SIG-M5 treated with dmso at 0.1 percent for 504 hours (cell line): ENCODE measurements around the gene ARHGAP26.

Source experiments
- DNase-seq: peaks from one replicate; lab custom pipeline; 2025; ENCODE audit not compliant: unreplicated experiment; lab: John Stamatoyannopoulos, UW

The ARHGAP26 gene

GRCh38 chr5:143129910-143130612 lies 359.9 kb downstream of the ARHGAP26 start:
- DNase-seq: no peak

GRCh38 chr5:143130613-143131305 lies 360.6 kb downstream of the ARHGAP26 start:
- no peak for DNase-seq

- DNase-seq: no peak
Observed at GRCh38 chr5:143131972-143132371, 361.8 kb downstream of the ARHGAP26 start.

- no peak for DNase-seq
Observed at GRCh38 chr5:143132739-143133138, 362.6 kb downstream of the ARHGAP26 start.

- DNase-seq: no peak
Observed at GRCh38 chr5:143133721-143134120, 363.5 kb downstream of the ARHGAP26 start.

GRCh38 chr5:143134269-143134668 lies 364.1 kb downstream of the ARHGAP26 start:
- DNase-seq: no peak

GRCh38 chr5:143134900-143135299 lies 364.7 kb downstream of the ARHGAP26 start:
- no peak for DNase-seq

- DNase-seq: no peak
Observed at GRCh38 chr5:143135832-143136551, 365.8 kb downstream of the ARHGAP26 start.

- no peak for DNase-seq
Observed at GRCh38 chr5:143138839-143139238, 368.7 kb downstream of the ARHGAP26 start.

GRCh38 chr5:143139585-143139984 lies 369.4 kb downstream of the ARHGAP26 start:
- no peak for DNase-seq

- no peak for DNase-seq
Observed at GRCh38 chr5:143140492-143141203, 370.5 kb downstream of the ARHGAP26 start.

- no peak for DNase-seq
Observed at GRCh38 chr5:143141652-143142051, 371.5 kb downstream of the ARHGAP26 start.

GRCh38 chr5:143142596-143143435 lies 372.6 kb downstream of the ARHGAP26 start:
- no peak for DNase-seq

GRCh38 chr5:143143973-143144372 lies 373.8 kb downstream of the ARHGAP26 start:
- no peak for DNase-seq

GRCh38 chr5:143145243-143146160 lies 375.3 kb downstream of the ARHGAP26 start:
- no peak for DNase-seq

- DNase-seq: no peak
Observed at GRCh38 chr5:143146161-143146560, 376.0 kb downstream of the ARHGAP26 start.

GRCh38 chr5:143147383-143147782 lies 377.2 kb downstream of the ARHGAP26 start:
- DNase-seq: no peak

- no peak for DNase-seq
Observed at GRCh38 chr5:143147902-143148301, 377.7 kb downstream of the ARHGAP26 start.

- DNase-seq: peak; percentile 64
Observed at GRCh38 chr5:143148771-143149170, 378.6 kb downstream of the ARHGAP26 start.
